T1000 (cell line): Measurements from ENCODE around the gene CAPN8.
A peak's percentile ranks its signal among the peaks of the same experiment; 100 is the strongest.

ENCODE experiments used
- DNase-seq: peaks from one replicate; lab custom pipeline; 2025; ENCODE audit warnings: mixed read lengths; lab: John Stamatoyannopoulos, UW

CAPN8 gene

DNA sequence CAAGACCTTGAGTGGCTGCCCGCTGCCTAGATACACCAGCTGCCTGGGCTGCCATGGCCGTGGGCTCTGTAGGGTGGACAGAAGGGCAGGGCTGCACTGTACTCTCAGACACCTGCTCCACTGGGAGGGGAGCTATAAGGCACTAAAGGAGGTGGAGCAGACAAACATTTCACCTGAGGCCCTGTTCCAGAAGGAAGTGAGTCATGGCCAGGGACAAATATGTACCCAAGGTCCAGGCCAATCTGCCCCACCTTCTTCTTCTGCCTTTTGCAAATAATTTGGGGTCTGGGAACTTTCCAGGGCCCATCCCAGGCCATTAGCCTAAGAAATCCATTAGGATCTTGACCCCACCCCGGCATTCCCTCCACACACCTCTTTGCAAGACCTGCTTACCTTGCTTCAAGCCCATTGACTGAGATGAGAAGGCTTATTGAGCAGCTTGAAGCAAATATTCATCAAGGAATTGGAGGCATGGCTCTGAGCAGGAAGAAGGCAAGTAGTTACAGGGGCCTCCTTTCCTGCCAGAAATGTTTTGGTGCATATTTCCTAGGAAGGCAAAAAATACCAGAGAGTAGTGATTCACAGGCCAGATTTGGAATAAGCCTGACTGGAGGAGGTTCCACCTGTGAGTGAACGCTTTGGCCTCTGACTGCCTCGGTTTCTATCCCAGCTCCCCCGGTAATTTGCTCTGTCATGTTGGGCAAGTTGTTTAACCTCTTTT is at the start of gene CAPN8:
Gene CAPN8, minus strand, starts transcription at position 110 of the 721 bp plus-strand sequence. Its CDS starts 55 bp downstream, at position 55.
- no peak for DNase-seq

DNA sequence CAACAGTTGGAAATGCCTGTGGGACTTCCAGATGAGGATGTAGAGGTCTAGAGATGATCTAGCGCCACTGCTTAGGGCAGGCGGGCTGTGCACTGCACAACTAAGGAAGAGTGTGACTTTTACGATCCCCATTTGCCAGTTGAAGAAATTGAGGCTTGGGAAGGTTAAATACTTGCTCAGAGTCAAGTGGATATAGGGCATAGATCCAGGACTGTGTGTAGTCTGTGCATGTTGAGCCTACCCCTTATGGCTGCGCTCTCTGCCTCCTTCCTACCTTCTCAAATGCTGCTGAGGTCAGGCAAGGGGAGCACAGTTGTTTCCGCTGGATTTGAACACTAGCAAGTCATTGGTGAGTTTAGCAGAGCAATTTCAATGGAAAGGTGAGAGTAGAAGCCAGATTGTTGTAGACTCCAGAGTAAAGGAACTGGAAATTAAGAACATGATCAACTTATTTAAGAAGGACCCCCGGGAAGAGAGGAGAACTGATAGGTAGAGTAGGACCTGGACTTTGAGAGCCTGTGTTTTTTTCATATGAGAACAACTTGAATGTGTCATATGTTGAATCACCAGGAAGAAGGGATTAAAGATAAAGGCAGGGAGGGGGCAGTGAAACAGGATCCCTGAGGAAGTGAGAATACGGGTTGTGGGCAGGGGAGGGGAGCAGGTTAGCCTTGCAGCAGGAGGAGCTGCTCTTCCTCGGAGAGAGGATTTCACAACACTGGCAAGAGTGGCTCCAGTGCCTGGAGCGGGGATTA is 49.5 kb upstream of the CAPN8 start:
- DNase-seq = peak; percentile 61

DNA sequence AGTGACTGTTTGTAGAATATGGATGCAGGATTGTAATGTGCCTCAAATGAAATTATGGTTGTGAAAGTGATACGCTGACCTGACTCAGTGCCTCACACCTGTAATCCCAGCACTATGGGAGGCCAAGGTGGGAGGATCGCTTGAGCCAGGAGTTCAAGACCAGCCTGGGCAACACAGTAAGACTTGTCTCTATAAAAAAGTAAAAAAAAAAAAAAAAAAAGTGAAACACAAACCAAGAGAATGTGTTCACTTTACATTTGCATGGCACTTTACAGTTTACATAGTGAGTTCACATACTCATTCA is 48.9 kb upstream of the CAPN8 start:
- no peak for DNase-seq

DNA sequence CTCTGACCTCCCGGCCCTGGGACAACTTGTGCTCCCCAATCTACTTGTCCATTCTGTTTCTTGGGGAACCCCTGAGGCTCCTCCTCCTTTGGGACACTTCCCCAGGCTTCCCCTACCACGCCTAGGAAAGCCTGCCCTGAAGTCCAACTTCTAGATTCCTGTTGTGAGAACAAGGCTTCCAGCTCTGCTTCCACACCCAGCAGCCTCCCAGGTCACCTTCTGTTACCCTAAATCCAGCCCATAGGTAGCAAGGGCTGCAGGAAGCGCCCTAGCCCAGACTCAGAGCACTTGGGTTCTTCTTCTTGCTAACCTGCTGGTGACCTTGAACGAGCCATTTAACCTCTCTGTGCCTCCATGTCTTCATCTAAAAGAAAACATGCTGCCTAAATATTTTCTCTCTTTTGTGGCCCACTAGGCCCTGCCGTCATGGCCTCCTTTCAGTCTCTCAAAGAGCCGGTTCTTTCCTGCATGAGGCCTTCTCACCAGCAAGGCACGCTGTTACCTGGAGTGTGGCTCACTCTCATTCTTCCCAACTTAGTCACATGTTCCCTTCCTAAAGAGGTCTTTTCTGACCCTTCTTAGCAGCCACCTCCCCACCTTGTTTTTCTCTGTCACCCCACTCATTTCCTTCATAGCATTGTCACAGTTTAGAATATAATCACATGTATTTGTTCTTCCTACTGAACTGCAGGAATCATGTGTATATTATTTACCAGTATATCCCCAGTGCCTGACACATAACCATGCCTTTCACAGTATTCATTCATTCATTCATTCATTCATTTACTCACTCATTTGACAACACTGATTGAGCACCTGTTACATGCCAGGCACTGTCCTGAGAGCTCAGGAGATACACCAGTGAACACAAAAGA is 48.3 kb upstream of the CAPN8 start:
- no peak for DNase-seq

DNA sequence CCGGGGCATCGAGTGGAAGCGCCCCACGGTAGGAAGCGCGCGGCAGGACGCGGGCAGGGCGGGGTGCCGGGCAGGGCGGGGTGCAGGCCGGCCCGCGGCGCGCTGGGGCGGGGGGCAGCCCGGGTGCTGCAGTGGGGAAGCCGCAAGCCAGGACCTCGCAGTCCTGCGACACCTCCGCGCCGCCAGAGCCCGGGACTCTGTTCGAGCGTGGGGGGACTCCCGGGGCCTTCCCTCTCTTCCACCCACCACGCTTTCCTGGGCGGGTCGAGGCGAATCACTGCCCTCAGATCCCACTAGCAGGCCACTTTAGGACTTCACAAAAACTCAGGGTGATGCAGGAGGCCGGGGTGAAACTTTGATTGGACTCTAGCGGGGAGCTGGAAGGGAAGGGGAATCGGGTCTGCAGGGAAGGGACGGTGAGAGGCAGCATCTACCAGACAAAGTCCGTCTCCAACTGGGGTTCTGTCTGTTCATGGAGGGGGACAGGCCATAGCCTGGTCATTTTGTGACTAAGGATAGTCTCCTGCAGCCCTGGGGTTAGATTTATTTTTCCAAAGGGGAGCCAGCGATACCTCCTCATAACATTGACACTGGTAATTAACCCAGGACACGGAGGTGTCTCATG is 47.5 kb upstream of the CAPN8 start:
- no peak for DNase-seq

DNA sequence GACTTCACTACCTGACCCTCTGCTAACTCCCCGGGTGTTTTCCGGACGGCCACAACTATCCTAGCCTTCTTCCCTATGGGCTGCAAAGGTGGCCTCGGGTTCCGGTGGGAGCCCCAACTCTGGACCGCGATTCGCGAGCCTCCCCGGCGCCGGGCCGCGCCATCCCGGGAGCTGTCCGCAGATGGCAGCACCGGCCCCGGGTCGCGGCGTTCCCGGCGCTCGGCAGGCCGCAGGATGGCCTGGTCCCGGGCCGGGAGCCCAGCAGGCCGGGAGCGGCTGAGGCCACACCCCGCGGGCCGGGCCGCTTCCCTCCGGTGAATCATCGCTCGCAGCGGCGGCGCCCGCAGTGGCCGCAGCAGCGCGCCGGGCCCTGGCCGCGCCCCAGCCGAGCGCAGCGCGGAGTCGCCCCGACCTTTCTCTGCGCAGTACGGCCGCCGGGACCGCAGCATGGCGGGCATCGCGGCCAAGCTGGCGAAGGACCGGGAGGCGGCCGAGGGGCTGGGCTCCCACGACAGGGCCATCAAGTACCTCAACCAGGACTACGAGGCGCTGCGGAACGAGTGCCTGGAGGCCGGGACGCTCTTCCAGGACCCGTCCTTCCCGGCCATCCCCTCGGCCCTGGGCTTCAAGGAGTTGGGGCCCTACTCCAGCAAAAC is 46.8 kb upstream of the CAPN8 start, which contains the start of gene CAPN2:
Gene CAPN2, plus strand, starts transcription at position 346 of the 656 bp plus-strand sequence. Its CDS starts 102 bp downstream, at position 448.
- DNase-seq = peak; percentile 77

DNA sequence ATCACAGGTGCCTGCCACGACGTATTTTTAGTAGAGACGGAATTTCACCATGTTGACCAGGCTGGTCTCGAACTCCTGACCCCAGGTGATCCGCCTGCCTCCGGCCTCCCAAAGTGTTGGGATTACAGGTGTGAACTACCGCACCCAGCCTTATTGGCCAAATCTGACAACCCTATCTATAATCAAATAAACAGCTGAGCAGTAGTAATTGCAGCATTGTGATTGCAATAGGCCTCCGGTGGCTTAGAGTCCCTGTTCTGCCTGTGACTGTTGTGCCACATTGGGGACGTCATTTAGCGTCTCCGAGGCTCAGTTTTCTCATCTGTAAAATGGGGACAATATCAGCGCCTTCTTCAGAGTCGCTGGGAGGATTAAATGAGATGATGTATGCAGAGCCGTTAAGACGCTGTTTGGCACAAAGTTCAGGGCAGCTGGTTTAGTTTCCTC is 46.3 kb upstream of the CAPN8 start:
- DNase-seq = no peak

DNA sequence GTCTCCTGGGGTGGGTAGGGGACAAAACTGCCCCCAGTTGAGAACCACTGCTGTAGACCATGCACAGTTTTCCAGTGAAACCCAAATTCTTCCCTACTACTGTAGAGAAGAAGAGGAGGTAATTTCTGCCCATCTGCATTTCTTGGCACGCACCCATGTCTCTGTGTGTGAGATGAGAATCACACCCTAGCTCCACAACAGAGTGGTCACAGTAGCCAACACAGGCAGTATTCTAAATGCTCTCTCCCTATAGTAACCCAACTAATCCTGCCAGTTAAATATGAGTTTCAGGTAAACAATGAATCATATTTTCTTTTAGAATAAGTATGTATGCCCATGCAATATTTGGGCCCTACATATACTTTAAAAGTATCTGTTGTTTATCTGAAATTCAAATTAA is 45.7 kb upstream of the CAPN8 start:
- no peak for DNase-seq

DNA sequence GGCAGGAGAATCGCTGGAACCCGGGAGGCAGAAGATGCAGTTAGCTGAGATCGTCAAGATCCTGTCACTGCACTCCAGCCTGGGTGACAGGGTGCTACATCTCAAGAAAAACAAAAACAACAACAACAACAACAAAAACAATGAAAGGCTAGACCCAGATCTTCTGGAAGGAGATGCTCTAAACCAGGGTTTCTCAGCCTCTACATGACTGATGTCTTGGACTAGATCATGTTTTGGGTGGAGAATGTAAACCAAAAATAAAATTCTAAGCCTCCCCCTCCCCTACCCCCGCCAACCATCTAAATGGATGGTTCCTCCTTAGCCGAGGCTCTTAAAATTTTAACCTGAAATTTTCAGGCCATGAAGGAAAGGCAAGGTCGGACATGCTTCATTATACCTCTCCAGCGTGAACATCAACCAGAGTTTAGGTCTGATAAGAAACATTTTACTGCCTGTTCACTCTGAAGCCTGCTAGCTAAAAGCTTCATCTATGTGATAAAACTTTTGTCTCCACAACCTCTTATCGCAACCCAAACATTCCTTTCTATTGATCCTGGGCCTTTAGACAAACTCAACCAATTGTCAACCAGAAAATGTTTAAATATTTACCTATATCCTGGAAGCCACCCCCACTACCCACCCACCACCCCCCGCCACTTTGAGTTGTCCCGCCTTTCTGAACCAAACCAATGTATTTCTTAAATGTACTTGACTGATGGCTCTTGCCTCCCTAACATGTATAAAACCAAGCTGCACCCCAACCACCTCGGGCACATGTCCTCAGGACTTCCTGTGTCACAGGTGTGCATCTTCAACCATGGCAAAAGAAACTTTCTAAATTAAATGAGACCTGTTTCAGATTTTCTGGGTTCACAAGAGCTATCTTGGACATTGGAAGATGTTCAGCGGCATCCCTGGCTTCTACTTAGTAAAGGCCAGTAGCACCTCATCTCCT is 45.0 kb upstream of the CAPN8 start:
- DNase-seq = no peak

DNA sequence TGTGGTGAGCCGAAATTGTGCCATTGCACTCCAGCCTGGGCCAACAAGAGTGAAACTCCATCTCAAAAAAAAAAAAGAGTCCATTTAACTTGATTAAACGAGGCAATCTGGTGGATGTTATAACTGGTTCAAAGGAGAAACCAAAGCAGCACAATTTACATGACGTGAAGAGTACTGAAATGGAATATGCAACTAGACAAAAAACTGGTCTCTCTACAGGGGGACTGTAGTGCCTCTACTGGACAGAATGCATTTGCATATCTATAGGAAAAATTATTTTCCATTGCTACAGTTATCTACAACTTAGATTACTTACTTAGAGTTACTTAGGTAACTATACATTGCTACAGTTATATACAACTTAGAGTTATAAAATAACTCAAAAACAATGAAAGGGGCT is 44.1 kb upstream of the CAPN8 start:
- DNase-seq = no peak

DNA sequence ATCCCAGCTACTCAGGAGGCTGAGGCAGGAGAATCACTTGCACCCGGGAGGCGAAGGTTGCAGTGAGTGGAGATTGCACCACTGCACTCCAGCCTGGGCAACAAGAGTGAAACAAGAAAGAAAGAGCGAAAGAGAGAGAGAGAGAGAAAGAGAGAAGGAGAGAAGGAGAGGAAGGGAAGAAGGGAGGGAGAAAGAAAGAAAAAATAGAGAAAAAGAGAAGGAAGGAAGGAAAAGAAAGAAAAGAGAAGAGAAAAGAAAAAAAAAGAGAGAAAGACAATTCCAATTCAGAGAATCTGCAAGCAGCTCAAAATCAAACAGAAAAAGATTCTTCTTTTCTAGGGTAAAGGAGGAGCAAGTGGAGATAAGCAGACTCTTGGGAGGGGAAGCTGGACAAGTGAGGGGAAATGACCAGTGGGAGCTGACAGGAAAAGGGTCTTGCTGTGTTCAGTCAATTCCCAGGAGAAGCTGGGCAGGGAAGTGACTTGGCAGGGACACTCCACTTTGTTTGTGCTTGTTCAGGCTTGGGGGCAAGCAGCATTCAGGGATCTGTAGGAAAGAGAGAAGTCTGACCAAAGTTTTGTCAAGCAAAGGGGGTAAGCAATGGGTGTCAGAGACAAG is 43.3 kb upstream of the CAPN8 start:
- DNase-seq = no peak

DNA sequence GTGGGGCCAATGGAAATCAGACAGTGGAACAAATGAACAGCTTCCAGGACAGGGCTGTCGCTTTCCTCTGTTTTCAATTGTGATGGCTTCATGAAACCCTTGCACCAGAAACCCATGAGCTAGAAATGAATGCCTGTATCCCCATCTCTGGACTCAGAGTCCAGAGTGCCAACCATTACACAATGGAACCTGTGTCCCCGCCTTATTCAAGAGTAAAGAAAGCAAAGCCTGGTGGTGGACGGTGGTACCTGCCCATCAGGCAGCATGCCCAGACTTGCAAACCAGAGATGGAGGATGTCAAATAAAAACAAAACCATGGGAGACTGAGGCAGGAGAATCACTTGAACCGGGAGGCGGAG is 42.5 kb upstream of the CAPN8 start:
- no peak for DNase-seq

DNA sequence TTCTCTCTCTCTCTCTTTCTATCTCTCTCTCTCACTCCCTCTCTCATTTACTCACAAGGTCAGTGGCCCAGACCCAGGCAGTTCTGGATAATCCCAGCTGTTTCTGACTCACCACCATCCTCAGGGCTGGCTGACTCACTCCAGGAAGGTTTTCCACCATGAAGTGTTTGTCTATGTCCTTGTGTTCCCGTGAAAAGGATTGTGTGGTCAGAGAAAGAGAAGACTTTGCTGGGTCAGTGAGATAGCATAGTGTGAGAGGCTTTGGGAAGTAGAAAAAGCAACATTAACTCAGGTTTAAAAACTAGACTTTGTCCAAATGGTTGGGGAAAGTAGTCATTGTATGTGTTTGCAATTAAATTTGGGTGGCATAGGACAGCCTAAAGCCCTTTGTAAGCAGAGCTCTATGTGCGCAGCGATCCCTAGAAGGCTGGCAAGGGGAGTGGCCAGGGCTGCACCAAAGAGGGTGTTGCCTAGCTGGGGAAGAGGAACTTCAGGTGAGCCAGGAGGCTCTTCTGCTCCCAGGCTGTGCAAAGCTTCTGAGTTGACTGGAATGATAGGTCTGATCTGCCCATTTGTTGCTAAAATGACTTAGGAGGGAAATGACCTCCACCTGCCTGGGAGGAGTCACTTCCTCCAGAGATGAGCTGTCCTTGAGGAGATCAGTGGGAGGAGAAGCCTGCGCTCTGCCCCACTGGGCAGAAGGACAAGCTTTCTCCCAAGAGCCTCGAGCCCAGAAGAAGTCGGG is 41.9 kb upstream of the CAPN8 start:
- peak; percentile 86 for DNase-seq

DNA sequence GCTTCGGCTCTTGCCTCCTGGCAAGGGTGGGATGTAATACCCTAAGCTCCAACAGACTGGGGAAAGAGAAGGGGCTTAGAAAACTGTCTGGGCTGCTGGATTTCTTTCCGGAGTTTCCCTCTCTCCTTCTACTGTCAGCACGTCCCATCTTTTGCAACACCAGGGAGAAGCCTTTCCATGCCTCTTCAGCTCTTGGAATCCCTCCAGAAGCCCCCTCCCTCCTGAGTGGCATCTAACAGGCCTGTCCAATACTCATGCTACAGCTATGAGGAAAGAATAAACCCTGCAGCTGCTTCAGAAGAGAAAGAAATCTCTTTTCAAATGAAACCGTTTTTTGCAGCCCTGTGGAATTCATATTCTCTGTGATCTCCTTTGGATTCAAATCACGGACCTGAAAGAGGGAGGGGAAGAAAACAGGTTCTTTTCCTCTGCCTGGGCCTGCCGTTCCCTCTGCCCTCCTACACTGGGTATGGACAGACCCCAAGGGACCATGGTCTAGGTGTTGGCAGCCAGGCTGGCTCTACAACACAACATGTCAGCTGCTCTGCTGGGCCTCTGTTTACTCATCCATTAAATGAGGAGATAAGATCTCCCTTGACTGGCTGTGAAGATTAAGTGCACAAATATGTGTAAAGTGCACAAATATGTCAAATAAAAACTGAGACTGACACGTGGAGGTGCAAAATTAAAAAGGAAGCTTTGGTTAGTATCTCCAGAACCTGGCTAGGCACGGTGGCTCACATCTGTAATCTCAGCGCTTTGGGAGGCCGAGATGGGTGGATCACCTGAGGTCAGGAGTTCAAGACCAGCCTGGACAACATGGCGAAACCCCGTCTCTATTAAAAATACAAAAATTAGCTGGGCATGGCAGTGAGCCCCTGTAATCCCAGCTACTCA is 40.8 kb upstream of the CAPN8 start:
- DNase-seq = peak; percentile 56

DNA sequence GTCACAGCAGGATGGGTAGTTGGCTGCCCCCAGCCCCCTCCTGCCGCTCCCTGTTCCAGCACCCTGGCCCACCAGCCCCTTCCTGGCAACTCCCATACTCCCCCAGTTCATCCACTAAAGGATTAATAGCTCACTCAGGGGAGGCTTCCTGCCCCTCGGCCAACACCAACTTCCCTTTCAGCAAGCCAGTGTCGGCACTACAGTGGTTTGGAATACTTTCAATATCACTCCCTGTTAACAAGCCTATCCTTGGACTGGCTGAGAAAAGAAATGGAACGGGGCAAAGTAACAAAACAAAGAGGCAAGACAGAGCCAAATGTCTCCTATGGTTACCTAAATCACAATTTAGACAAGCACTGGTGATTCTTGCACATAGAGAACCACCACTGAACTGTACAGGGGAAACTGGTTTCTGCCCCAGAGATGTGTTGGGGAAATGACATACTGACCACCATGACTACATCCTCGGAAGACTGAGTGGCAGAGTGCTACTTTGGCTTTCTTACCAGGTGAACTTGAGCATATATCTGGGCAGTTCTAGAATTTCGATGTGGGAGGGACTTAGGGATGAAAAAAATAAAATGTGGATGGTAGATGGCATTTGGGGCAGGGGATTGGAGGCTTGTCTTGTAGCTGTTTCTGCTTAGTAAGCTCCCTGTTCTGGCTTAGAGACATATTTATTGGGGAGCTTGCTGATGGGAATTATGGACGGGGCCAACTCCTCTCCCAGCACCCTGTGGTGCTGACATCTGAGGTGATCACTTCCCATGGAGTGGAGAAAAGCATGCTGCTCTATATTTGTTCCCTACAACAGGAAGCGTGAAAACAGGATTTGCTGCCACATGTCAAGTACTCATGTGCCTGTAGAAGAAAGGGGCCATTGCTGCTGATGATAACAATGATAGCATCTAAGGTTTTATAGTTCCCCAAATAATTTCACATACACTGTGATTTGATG is 39.7 kb upstream of the CAPN8 start:
- no peak for DNase-seq

DNA sequence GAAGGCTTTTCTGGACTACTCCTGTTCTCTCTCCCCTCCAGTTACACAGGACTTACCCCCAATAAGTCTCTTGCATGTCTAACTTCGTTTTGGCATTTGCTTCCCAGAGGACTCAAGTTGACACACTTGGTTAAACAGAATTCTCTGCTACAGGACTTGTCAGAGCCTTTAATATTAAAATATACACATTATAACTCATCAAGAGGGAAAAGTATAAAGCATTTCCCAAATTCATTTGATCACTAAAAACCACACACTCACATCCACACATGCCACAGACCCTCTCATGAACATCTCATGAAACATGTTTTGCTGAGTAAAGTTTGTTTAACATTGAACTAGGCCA is 38.1 kb upstream of the CAPN8 start:
- no peak for DNase-seq
